Measurements from ENCODE around the gene IL23R. TPM values are rescaled to one million over a fixed set of nuclear protein-coding genes. Genes with fewer than 3 reads are reported as not detected.

The IL23R gene
- polyA plus RNA-seq, 1 of the 3 experiments (the other 2 are of a cell fraction): not detected

GRCh38 chr1:67133177-67133576 is 33.1 kb upstream of the IL23R start (continued):
- TF ChIP-seq, protein P1, sequence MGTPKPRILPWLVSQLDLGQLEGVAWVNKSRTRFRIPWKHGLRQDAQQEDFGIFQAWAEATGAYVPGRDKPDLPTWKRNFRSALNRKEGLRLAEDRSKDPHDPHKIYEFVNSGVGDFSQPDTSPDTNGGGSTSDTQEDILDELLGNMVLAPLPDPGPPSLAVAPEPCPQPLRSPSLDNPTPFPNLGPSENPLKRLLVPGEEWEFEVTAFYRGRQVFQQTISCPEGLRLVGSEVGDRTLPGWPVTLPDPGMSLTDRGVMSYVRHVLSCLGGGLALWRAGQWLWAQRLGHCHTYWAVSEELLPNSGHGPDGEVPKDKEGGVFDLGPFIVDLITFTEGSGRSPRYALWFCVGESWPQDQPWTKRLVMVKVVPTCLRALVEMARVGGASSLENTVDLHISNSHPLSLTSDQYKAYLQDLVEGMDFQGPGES (IDR thresholded peaks at IDR 0.05; ENCODE audit: low read depth, low read length): no peak
- no peak for TF ChIP-seq USF2 (IDR thresholded peaks at IDR 0.05; ENCODE audit: borderline replicate concordance, low read depth, low read length)
- TF ChIP-seq RFX5 (IDR thresholded peaks at IDR 0.05; ENCODE audit: low read length): no peak
- TF ChIP-seq ELF1 (IDR thresholded peaks at IDR 0.05): no peak
- no peak for TF ChIP-seq RAD21 (IDR thresholded peaks at IDR 0.05; ENCODE audit: low read length)
- TF ChIP-seq SIN3A (IDR thresholded peaks at IDR 0.05; ENCODE audit: borderline replicate concordance, low read depth, low read length): no peak
- TF ChIP-seq, protein P2, sequence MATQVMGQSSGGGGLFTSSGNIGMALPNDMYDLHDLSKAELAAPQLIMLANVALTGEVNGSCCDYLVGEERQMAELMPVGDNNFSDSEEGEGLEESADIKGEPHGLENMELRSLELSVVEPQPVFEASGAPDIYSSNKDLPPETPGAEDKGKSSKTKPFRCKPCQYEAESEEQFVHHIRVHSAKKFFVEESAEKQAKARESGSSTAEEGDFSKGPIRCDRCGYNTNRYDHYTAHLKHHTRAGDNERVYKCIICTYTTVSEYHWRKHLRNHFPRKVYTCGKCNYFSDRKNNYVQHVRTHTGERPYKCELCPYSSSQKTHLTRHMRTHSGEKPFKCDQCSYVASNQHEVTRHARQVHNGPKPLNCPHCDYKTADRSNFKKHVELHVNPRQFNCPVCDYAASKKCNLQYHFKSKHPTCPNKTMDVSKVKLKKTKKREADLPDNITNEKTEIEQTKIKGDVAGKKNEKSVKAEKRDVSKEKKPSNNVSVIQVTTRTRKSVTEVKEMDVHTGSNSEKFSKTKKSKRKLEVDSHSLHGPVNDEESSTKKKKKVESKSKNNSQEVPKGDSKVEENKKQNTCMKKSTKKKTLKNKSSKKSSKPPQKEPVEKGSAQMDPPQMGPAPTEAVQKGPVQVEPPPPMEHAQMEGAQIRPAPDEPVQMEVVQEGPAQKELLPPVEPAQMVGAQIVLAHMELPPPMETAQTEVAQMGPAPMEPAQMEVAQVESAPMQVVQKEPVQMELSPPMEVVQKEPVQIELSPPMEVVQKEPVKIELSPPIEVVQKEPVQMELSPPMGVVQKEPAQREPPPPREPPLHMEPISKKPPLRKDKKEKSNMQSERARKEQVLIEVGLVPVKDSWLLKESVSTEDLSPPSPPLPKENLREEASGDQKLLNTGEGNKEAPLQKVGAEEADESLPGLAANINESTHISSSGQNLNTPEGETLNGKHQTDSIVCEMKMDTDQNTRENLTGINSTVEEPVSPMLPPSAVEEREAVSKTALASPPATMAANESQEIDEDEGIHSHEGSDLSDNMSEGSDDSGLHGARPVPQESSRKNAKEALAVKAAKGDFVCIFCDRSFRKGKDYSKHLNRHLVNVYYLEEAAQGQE (IDR thresholded peaks at IDR 0.05; ENCODE audit: low read depth, low read length): no peak

GRCh38 chr1:67134695-67135094 is 31.6 kb upstream of the IL23R start, which contains the start of gene C1orf141:
C1orf141 (minus strand) TSS chr1:67134970; CDS start chr1:67127240, 7,730 bp downstream.
- no peaks in the 10 kb centered on the region for H4K20me1 ChIP-seq (ENCODE audit: insufficient read depth)
- no peaks in the 10 kb centered on the region for H3K79me2 ChIP-seq (ENCODE audit: insufficient read depth)
- no peak for DNase-seq
- H3K4me1 ChIP-seq (ENCODE audit: control insufficient read depth in 1 of 2, insufficient read depth in 2 of 2, low read depth in 1 of 2, low read length in 1 of 2): no peaks in the 10 kb centered on the region
- H3K4me3 ChIP-seq (ENCODE audit: low read depth in 2 of 2, low read length in 1 of 2): no peak within 1 kb of the TSS
- H3K9ac ChIP-seq: no peak within 1 kb of the TSS
- H3K27me3 ChIP-seq (ENCODE audit: insufficient read depth): no peaks in the 10 kb centered on the region
- H3K27ac ChIP-seq (ENCODE audit: low read depth in 2 of 2, low read length in 1 of 2): no peak within 1 kb of the TSS
- H3K36me3 ChIP-seq (replicated peaks in 1 of 2; ENCODE audit: control insufficient read depth in 1 of 2, insufficient read depth in 2 of 2, low read length in 1 of 2): no peaks in the 10 kb centered on the region
- ChIA-PET POLR2A (no interaction called here), CTCF (interaction anchor here (1.7 to 2.7 kb wide), 2 partner anchors 9 to 14 kb away, joined by 4 to 13 read pairs; no protein-coding TSS in a partner anchor)
- H3F3A ChIP-seq (replicated peaks; ENCODE audit: insufficient read depth): no peaks in the 10 kb centered on the region
- H3K4me2 ChIP-seq: no peak within 1 kb of the TSS
- 75% methylated on average over 28 of the region's 28 CpGs for WGBS (ENCODE audit: low lambda C conversion rate)
- TF ChIP-seq, protein P3, sequence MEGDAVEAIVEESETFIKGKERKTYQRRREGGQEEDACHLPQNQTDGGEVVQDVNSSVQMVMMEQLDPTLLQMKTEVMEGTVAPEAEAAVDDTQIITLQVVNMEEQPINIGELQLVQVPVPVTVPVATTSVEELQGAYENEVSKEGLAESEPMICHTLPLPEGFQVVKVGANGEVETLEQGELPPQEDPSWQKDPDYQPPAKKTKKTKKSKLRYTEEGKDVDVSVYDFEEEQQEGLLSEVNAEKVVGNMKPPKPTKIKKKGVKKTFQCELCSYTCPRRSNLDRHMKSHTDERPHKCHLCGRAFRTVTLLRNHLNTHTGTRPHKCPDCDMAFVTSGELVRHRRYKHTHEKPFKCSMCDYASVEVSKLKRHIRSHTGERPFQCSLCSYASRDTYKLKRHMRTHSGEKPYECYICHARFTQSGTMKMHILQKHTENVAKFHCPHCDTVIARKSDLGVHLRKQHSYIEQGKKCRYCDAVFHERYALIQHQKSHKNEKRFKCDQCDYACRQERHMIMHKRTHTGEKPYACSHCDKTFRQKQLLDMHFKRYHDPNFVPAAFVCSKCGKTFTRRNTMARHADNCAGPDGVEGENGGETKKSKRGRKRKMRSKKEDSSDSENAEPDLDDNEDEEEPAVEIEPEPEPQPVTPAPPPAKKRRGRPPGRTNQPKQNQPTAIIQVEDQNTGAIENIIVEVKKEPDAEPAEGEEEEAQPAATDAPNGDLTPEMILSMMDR (IDR thresholded peaks at IDR 0.05): no peak
- TF ChIP-seq SIN3A (IDR thresholded peaks at IDR 0.05; ENCODE audit: borderline replicate concordance, low read depth, low read length) (no peak), GABPA (IDR thresholded peaks at IDR 0.05; ENCODE audit: low read depth) (no peak), RAD21 (IDR thresholded peaks at IDR 0.05; ENCODE audit: low read length) (no peak), TAF1 (IDR thresholded peaks at IDR 0.05; ENCODE audit: borderline replicate concordance, low read depth, low read length) (no peak), MEF2A (IDR thresholded peaks at IDR 0.05; ENCODE audit: borderline replicate concordance, low read depth) (no peak), USF2 (IDR thresholded peaks at IDR 0.05; ENCODE audit: borderline replicate concordance, low read depth, low read length) (no peak)
- TF ChIP-seq, protein P4, sequence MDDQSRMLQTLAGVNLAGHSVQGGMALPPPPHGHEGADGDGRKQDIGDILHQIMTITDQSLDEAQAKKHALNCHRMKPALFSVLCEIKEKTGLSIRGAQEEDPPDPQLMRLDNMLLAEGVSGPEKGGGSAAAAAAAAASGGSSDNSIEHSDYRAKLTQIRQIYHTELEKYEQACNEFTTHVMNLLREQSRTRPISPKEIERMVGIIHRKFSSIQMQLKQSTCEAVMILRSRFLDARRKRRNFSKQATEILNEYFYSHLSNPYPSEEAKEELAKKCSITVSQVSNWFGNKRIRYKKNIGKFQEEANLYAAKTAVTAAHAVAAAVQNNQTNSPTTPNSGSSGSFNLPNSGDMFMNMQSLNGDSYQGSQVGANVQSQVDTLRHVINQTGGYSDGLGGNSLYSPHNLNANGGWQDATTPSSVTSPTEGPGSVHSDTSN (IDR thresholded peaks at IDR 0.05): no peak
- H3K9me2 ChIP-seq: no peaks in the 10 kb centered on the region
- no peak within 1 kb of the TSS for H2AFZ ChIP-seq (ENCODE audit: low read depth)
- H3K9me3 ChIP-seq: no peaks in the 10 kb centered on the region

All from SK-N-SH (cell line).